Measurements from ENCODE around the gene GTF3C5.

The GTF3C5 gene

DNA sequence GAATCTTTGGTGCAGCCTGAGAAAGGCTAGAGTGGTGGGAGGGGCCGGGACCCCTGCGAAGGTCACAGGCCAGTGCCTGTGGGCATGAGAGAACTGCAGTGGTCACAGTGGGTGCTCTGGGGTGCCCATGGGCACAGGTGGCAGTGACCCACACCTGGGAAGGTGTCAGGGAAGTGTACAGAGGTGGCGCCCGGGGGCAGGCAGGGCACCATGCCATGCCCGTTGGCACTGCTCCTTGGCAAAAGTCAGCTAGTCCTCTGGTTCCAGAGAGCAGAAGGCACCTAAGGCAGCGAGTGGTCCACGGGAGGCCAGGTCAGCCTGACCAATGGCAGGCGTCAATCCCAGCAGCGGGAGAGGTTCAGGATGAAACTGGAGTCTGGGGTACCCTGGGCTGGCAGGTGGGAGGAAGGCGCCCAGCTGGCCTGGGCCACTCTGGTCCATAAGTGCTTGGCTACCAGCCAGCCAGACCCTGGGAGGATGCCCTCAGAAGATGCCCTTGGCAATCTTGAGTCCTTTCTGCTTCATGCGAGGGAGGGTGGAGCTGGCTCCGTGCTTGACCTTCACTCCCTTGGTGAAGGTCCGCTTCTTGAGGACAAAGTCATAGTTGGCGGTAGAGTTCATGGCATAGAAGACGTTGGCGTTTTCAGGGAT is 67.4 kb downstream of the GTF3C5 start:
- no peak for DNase-seq

DNA sequence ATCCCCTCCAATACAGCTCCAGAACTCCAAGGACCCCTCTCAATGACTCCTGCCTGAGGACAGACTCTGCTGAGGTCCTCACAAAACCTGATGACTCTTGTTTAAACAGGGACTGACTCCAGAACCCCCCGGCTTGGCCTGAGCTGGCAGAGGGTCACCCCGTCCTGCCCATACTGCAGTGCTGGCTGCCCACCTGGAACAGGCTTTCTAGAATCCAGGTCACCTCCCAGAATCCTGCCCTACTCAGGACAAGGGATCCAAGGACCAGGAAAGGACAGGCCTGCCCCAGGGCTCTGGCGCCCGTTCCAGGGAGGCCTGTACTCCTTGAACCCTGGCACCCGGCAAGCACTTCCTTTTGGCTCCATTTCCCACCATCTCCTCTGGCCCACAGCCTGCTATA is 68.1 kb downstream of the GTF3C5 start:
- DNase-seq, result no peak

DNA sequence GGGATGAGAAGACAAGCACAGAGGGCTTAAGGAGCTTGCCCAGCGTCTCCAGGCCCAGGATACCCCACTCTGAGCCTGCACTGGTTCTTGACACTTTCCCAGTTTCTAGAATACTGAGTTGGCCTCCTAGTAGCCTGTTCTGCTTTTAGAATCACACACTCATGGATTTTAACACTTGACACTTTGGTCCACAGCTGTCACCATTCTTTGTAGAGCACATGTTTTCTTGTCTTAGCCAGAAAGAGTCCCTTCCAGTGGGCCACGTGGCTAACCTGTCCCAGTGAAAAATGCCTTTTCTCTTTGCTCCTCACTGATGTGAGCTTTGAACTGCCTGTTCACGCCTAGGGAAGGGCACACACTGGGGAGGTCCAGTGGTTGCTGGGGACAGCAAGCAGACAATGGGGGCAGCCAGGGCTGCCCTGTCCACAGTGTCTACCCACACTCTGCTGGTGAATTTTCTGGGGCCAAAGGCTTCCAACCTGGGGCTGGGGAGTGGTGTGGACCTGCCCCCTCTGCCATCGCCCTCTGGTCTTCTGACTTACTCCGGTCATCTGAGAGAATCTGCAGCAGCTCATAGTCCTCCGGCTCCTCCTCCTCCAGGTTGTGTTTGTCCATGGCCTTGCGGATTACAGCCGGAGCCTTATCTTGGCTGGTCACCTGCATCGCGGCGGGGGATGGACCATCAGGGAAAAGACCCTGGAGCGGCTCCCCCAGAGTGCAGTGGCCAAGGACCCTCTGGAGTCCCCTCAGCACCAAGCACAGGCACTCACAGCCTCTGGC is 69.1 kb downstream of the GTF3C5 start:
- DNase-seq, result no peak

DNA sequence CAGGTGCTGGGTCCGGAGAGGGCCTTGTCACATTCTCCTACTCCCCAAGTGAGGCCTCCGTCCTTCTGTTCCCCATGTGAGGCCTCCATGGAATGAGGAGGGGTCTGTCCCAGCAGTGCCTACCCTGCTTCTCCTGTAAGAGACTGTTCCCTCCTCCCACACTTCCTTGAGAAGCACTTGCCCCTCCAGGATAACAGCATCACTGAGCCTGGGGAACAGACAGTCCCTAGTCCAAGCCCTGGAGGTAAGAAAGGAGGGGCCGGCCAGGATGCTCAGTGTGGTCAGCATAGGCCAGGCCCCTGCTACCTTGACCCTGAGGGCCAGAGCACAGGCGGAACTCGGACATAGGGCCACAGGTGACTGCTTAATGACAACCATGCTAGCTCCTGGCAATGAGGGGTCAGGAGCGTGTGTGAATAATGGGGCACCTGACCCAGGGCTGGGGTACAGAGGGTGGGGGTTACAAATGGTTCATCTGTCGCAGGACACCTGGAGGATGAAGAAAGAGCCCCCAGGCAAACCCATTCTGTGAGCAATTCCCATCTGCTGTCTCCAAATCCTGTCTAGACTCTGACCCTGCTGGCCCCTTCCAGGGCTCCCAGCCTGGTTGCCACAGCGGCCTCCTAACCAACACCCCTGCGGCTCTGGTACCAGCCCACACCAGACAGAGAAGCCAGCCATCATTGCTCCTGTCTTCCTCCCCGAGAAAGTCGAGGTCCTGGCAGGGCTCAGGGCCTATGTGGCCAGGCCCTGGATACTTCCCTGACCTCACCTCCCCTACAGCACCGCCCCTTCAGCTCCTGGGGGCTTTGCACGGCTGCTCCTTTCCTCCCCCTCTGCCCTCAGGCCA is 69.9 kb downstream of the GTF3C5 start:
- DNase-seq, result no peak

DNA sequence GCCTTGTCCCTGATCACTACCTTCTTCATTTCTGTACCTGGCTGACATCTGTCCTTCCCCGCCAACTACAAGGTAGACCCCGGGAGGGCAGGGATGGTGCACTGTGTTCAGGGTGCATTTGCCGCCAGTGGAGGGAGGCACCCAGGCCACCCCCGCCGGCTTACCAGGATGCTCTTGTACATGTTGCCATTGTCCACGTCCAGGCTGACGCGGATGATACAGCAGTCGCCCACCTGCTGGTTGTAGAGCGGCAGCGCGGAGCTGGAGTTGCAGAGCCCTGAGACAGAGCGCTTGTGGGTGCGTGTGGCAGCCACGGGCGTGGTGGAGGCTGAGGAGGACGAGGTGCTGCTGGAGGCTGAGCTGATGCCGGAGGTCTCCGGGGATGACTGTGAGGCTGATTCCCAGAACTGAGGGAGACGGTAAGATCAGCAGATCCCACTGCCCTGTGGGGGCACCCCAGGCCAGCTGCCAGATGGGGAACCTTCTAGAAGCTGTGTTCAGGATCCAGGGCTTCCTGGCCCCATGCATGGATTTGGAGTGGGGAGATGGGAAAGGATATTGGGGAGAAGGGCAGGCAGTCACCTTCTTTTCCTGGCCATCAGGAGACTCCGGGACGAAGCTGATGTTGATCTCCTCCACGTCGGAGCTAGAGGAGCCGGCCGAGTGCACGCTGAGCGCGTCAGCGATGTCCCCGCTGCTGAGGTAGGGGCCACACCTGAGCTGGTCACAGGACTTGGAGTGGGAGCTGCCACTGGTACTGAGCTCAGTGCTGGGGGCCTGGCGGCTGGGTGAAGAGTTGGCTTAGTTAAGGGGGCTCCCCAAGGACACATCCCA is 70.8 kb downstream of the GTF3C5 start:
- no peak for DNase-seq

DNA sequence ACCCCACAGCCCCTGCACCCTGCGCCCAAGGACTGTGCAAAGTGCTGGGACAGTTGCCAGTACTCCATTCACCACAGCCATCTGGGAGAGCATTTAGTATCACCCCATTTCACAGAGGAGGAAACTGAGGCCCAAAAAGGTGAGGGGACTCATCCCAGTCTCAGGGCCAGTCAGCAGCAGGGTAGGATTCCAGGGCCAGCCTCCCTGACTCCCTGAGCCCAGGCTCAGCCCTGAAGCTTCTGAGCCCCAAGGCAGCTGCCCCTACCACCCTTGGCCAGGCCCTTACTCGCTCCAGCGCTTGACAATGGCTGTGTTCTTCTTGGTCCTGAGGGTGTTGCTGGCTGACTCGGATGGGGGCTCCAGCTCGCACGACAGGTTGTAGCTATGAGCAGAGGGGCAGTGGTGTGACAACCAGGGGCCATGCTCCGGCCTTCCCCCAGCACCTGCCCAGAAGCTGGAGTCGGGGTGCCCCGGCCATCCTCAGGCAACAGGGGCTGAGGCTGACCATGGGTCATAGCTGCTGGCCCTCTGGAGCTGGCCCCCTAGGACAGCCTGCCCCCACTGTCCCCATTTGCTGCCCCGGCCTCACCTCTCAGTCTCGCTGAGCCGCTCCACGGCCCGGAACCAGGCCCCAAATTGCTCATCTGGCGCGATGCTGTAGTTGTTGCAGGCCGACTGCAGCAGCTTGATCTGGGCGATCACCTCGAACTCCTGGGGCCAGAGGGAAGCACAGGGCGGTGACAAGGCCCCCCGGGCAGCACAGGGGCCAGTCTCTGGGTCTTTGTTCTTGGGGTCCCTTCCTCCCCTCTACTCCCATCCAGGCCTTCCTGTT is 71.6 kb downstream of the GTF3C5 start:
- DNase-seq, result no peak

DNA sequence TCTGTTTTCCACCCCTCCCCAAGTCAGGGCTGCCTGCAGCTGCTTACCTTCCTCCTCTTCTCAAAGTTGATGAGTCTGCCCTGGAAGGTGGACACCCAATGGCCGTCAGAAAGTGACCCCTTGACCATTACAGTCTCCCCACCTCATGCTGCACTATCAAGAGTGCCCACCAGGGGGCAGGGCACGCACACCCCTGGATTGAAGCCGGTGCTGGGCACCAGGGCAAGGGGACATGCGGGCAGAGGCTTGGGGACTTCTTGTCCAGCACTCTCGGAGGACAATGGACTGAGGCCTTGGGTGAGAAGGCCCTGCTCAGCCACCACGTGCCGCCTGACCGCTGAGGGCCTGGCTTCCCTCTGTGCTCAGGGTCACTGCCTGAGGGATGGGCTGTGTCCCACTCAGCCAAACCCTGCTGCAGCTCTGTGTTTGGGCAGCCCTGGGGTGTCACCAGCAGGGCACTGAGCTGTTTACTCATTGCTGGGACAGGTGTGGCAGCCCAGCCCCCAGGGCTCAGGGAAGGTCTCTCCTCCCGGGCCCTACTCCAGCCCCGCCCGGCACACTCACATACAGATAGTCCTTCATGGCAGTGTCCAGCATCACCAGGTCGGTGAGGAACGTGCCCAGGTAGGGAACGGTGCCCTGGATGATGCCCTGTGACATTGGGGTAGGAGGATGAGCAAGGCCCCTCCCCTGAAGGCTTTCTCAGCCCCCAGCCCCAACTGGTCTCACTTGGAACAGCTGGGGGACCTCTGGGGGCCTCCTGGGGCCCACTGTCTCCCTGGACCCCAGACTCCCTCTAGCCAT is 72.6 kb downstream of the GTF3C5 start:
- no peak for DNase-seq

- no peak for DNase-seq
These were observed 73.2 kb downstream of the GTF3C5 start for GRCh38 chr9:133103987-133104505.

GRCh38 chr9:133104718-133105460 is 74.1 kb downstream of the GTF3C5 start:
- DNase-seq, result no peak

GRCh38 chr9:133105461-133105770 is 74.6 kb downstream of the GTF3C5 start:
- no peak for DNase-seq

- no peak for DNase-seq
These were observed 75.9 kb downstream of the GTF3C5 start for GRCh38 chr9:133106511-133107244.

- DNase-seq, result no peak
These were observed 76.5 kb downstream of the GTF3C5 start for GRCh38 chr9:133107245-133107722.

Data from DMS153 (cell line).